HG03175 (cell line): ENCODE results near the gene CTSD.

Experiments used
- ATAC-seq: cut with Tn5 transposase; IDR thresholded peaks from one replicate; pipeline ENCODE4 v1.9.1; 2021; ENCODE audit warnings: mild to moderate bottlenecking, moderate library complexity; ENCODE audit not compliant: unreplicated experiment

The CTSD gene

GRCh38 chr11:1746511-1746931, 17.2 kb downstream of the CTSD start:
- ATAC-seq, result no peak

- ATAC-seq, result no peak
Observed at GRCh38 chr11:1745701-1746320, 17.9 kb downstream of the CTSD start.

GRCh38 chr11:1744891-1745700, 18.6 kb downstream of the CTSD start:
- no peak for ATAC-seq

GRCh38 chr11:1744137-1744886, 19.4 kb downstream of the CTSD start:
- no peak for ATAC-seq

- no peak for ATAC-seq
Observed at GRCh38 chr11:1743585-1744136, 20.1 kb downstream of the CTSD start.

- no peak for ATAC-seq
Observed at GRCh38 chr11:1742869-1743584, 20.7 kb downstream of the CTSD start.

- ATAC-seq, result no peak
Observed at GRCh38 chr11:1742371-1742770, 21.4 kb downstream of the CTSD start.

- no peak for ATAC-seq
Observed at GRCh38 chr11:1741741-1742140, 22.0 kb downstream of the CTSD start.

- no peak for ATAC-seq
Observed at GRCh38 chr11:1740786-1741530, 22.8 kb downstream of the CTSD start.

GRCh38 chr11:1739576-1739975, 24.2 kb downstream of the CTSD start:
- ATAC-seq, result no peak

- no peak for ATAC-seq
Observed at GRCh38 chr11:1738380-1738779, 25.3 kb downstream of the CTSD start.

- no peak for ATAC-seq
Observed at GRCh38 chr11:1737080-1737757, 26.5 kb downstream of the CTSD start.

GRCh38 chr11:1736447-1736992, 27.2 kb downstream of the CTSD start:
- ATAC-seq, result no peak

- ATAC-seq, result no peak
Observed at GRCh38 chr11:1735271-1735670, 28.5 kb downstream of the CTSD start.

GRCh38 chr11:1734641-1735081, 29.1 kb downstream of the CTSD start:
- no peak for ATAC-seq

- ATAC-seq, result no peak
Observed at GRCh38 chr11:1733716-1734640, 29.7 kb downstream of the CTSD start.

- no peak for ATAC-seq
Observed at GRCh38 chr11:1733009-1733715, 30.6 kb downstream of the CTSD start.
